SIG-M5 (cell line): ENCODE data around the gene RET.

Source experiments
- DNase-seq: peaks from one replicate; lab custom pipeline; 2025; lab: John Stamatoyannopoulos, UW

Gene RET

GRCh38 chr10:43044961-43045621, 31.8 kb upstream of the RET start:
- no peak for DNase-seq

GRCh38 chr10:43045631-43046287, 31.1 kb upstream of the RET start:
- no peak for DNase-seq

- no peak for DNase-seq
Measured at GRCh38 chr10:43046288-43046991, 30.4 kb upstream of the RET start.

GRCh38 chr10:43047288-43047970, 29.4 kb upstream of the RET start:
- no peak for DNase-seq

- DNase-seq: no peak
Measured at GRCh38 chr10:43048301-43049051, 28.4 kb upstream of the RET start.

- DNase-seq: no peak
Measured at GRCh38 chr10:43049081-43049551, 27.8 kb upstream of the RET start.

- no peak for DNase-seq
Measured at GRCh38 chr10:43050011-43050410, 26.9 kb upstream of the RET start.

GRCh38 chr10:43053825-43054224, 23.0 kb upstream of the RET start:
- no peak for DNase-seq

GRCh38 chr10:43054593-43054992, 22.3 kb upstream of the RET start:
- no peak for DNase-seq

GRCh38 chr10:43055217-43055616, 21.7 kb upstream of the RET start:
- no peak for DNase-seq

GRCh38 chr10:43055991-43056567, 20.8 kb upstream of the RET start:
- no peak for DNase-seq

- DNase-seq: no peak
Measured at GRCh38 chr10:43056568-43057011, 20.3 kb upstream of the RET start.

- DNase-seq: no peak
Measured at GRCh38 chr10:43057231-43057711, 19.6 kb upstream of the RET start.

GRCh38 chr10:43057831-43058340, 19.0 kb upstream of the RET start:
- no peak for DNase-seq

GRCh38 chr10:43058716-43059335, 18.0 kb upstream of the RET start:
- DNase-seq: no peak

GRCh38 chr10:43059336-43059720, 17.5 kb upstream of the RET start:
- no peak for DNase-seq

GRCh38 chr10:43059828-43060227, 17.0 kb upstream of the RET start:
- DNase-seq: no peak

GRCh38 chr10:43060291-43060690, 16.6 kb upstream of the RET start:
- DNase-seq: no peak

- no peak for DNase-seq
Measured at GRCh38 chr10:43061331-43061730, 15.5 kb upstream of the RET start.

- no peak for DNase-seq
Measured at GRCh38 chr10:43061760-43062159, 15.1 kb upstream of the RET start.
